OCI-LY1 (cell line): ENCODE data around the gene TREML4.

ENCODE experiments used
- H2AFZ ChIP-seq: fragments of 200-600 bp; sonication (generic), shearing (Covaris generic); 2 replicates; pipeline ENCODE4 v1.6.0; 2014; ENCODE audit warnings: antibody characterized with exemption, mild to moderate bottlenecking, low read length
- H3F3A ChIP-seq: fragments of 200-600 bp; sonication (generic), shearing (Covaris generic); 2 replicates; pipeline ENCODE4 v1.6.0; 2014; ENCODE audit warnings: mild to moderate bottlenecking, antibody characterized with exemption, low read length, moderate library complexity; ENCODE audit not compliant: insufficient read depth
- H3K27ac ChIP-seq: fragments of 200-600 bp; sonication (generic); 2 replicates; pipeline ENCODE4 v1.5.1; 2014; ENCODE audit warnings: low read length, mixed run types, mild to moderate bottlenecking, low read depth; ENCODE audit not compliant: poor library complexity, severe bottlenecking
- H3K27me3 ChIP-seq: fragments of 200-600 bp; sonication (generic); 2 replicates; pipeline ENCODE4 v1.6.0; 2014; ENCODE audit warnings: antibody characterized with exemption, mild to moderate bottlenecking, low read length, moderate library complexity; ENCODE audit not compliant: insufficient read depth
- H3K36me3 ChIP-seq: fragments of 200-600 bp; sonication (generic); 2 replicates; pipeline ENCODE4 v1.6.1; 2014; ENCODE audit warnings: mild to moderate bottlenecking, antibody characterized with exemption, low read length, moderate library complexity, mixed read lengths; ENCODE audit not compliant: insufficient read depth
- H3K4me1 ChIP-seq: fragments of 200-600 bp; sonication (generic); 2 replicates; pipeline ENCODE4 v1.5.1; 2014; ENCODE audit warnings: mild to moderate bottlenecking, low read length, moderate library complexity; ENCODE audit not compliant: insufficient read depth, severe bottlenecking
- H3K4me2 ChIP-seq: fragments of 200-600 bp; sonication (generic), shearing (Covaris generic); 2 replicates; pipeline ENCODE4 v1.6.1; 2014; ENCODE audit warnings: low read length
- H3K4me3 ChIP-seq: fragments of 200-600 bp; sonication (generic); 2 replicates; pipeline ENCODE4 v1.5.1; 2014; ENCODE audit warnings: low read length, low read depth, mild to moderate bottlenecking, mixed read lengths; ENCODE audit not compliant: poor library complexity, severe bottlenecking
- H3K79me2 ChIP-seq: fragments of 200-600 bp; shearing (Covaris generic); 2 replicates; pipeline ENCODE4 v1.6.1; 2016; ENCODE audit warnings: mixed run types, low read length, mixed read lengths; ENCODE audit not compliant: insufficient read depth
- H3K9ac ChIP-seq: fragments of 200-600 bp; sonication (generic), shearing (Covaris generic); 2 replicates; pipeline ENCODE4 v1.6.1; 2014; ENCODE audit warnings: mild to moderate bottlenecking, low read length, mixed read lengths
- H3K9me2 ChIP-seq: fragments of 200-600 bp; sonication (generic), shearing (Covaris generic); 2 replicates; pipeline ENCODE4 v1.6.1; 2014; ENCODE audit warnings: low read depth, mild to moderate bottlenecking, low read length, mixed read lengths
- H3K9me3 ChIP-seq: fragments of 200-600 bp; shearing (Covaris generic); 2 replicates; pipeline ENCODE4 v1.6.1; 2014; ENCODE audit warnings: low read length, mixed read lengths
- H4K20me1 ChIP-seq: fragments of 200-600 bp; sonication (generic), shearing (Covaris generic); 2 replicates; pipeline ENCODE4 v1.6.0; 2016; ENCODE audit warnings: mild to moderate bottlenecking, low read length; ENCODE audit not compliant: insufficient read depth
- CTCF ChIP-seq: fragments of 200-600 bp; sonication (generic), shearing (Covaris generic); IDR thresholded peaks from 2 replicates; pipeline ENCODE4 v1.5.1; 2017; ENCODE audit warnings: mild to moderate bottlenecking, antibody characterized with exemption, low read length, moderate library complexity, mixed read lengths
- EZH2 ChIP-seq: fragments of 200-600 bp; sonication (generic), shearing (Covaris generic); IDR thresholded peaks from 2 replicates; pipeline ENCODE4 v1.8.0; 2017; ENCODE audit warnings: borderline replicate concordance, mixed run types, mild to moderate bottlenecking, antibody characterized with exemption, low read length, moderate library complexity, mixed read lengths

The TREML4 gene

GRCh38 chr6:41283600-41283999, 55.5 kb downstream of the TREML4 start:
- no peaks in the 10 kb centered on the region for H3K36me3 ChIP-seq

GRCh38 chr6:41284726-41285125, 56.6 kb downstream of the TREML4 start:
- H3K9me2 ChIP-seq = no peaks in the 10 kb centered on the region
- H3K4me3 ChIP-seq = no peak overlapping the region
- H3K4me2 ChIP-seq = no peak overlapping the region
- H2AFZ ChIP-seq = no peak overlapping the region
- no peaks in the 10 kb centered on the region for H4K20me1 ChIP-seq
- H3F3A ChIP-seq = no peaks in the 10 kb centered on the region
- H3K9me3 ChIP-seq = no peaks in the 10 kb centered on the region
- H3K4me1 ChIP-seq = no peaks in the 10 kb centered on the region
- H3K27me3 ChIP-seq = 0 out of 2 replicates have a peak, but pooled peaks cover 3% of the 10 kb centered on the region
- H3K27ac ChIP-seq = no peak overlapping the region
- H3K36me3 ChIP-seq = no peaks in the 10 kb centered on the region
- H3K79me2 ChIP-seq = no peaks in the 10 kb centered on the region
- TF ChIP-seq CTCF (no peak), EZH2 (no peak)
- H3K9ac ChIP-seq = no peak overlapping the region

More at GRCh38 chr6:41283600-41283999, 55.5 kb downstream of the TREML4 start:
- H3F3A ChIP-seq = no peaks in the 10 kb centered on the region
- H3K79me2 ChIP-seq = no peaks in the 10 kb centered on the region
- no peak overlapping the region for H3K27ac ChIP-seq
- no peak overlapping the region for H3K9ac ChIP-seq
- no peak overlapping the region for H3K4me3 ChIP-seq
- no peaks in the 10 kb centered on the region for H3K9me3 ChIP-seq
- H3K27me3 ChIP-seq = 0 out of 2 replicates have a peak, but pooled peaks cover 1% of the 10 kb centered on the region
- H3K4me1 ChIP-seq = no peaks in the 10 kb centered on the region
- H3K4me2 ChIP-seq = no peak overlapping the region
- no peaks in the 10 kb centered on the region for H3K9me2 ChIP-seq
- TF ChIP-seq EZH2 = no peak
- TF ChIP-seq CTCF = no peak
- H2AFZ ChIP-seq = no peak overlapping the region
- H4K20me1 ChIP-seq = no peaks in the 10 kb centered on the region

GRCh38 chr6:41286544-41287346, 58.6 kb downstream of the TREML4 start, which contains the start of gene TREM1:
Gene TREM1, minus strand, starts transcription at chr6:41286682. Its CDS starts 27 bp downstream, at chr6:41286655.
- Histone ChIP-seq H3F3A (no peaks in the 10 kb centered on the region), H3K4me1 (no peaks in the 10 kb centered on the region), H3K9ac (no peak within 1 kb of the TSS), H3K36me3 (no peaks in the 10 kb centered on the region), H4K20me1 (no peaks in the 10 kb centered on the region), H3K79me2 (no peaks in the 10 kb centered on the region), H3K4me3 (no peak within 1 kb of the TSS), H3K27ac (no peak within 1 kb of the TSS), H3K27me3 (0 out of 2 replicates have a peak, but pooled peaks cover 3% of the 10 kb centered on the region), H3K9me2 (no peaks in the 10 kb centered on the region), H3K9me3 (no peaks in the 10 kb centered on the region), H2AFZ (no peak within 1 kb of the TSS), H3K4me2 (no peak within 1 kb of the TSS)
- TF ChIP-seq CTCF (no peak), EZH2 (no peak)
